ENCODE measurements around the gene FOXJ1.
"Not testable (repeated sequence)": the region's sequence is repeated elsewhere in the genome, so short reads cannot be mapped to it uniquely, and the experiment has no call there.

The FOXJ1 gene, protein sequence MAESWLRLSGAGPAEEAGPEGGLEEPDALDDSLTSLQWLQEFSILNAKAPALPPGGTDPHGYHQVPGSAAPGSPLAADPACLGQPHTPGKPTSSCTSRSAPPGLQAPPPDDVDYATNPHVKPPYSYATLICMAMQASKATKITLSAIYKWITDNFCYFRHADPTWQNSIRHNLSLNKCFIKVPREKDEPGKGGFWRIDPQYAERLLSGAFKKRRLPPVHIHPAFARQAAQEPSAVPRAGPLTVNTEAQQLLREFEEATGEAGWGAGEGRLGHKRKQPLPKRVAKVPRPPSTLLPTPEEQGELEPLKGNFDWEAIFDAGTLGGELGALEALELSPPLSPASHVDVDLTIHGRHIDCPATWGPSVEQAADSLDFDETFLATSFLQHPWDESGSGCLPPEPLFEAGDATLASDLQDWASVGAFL

DNA sequence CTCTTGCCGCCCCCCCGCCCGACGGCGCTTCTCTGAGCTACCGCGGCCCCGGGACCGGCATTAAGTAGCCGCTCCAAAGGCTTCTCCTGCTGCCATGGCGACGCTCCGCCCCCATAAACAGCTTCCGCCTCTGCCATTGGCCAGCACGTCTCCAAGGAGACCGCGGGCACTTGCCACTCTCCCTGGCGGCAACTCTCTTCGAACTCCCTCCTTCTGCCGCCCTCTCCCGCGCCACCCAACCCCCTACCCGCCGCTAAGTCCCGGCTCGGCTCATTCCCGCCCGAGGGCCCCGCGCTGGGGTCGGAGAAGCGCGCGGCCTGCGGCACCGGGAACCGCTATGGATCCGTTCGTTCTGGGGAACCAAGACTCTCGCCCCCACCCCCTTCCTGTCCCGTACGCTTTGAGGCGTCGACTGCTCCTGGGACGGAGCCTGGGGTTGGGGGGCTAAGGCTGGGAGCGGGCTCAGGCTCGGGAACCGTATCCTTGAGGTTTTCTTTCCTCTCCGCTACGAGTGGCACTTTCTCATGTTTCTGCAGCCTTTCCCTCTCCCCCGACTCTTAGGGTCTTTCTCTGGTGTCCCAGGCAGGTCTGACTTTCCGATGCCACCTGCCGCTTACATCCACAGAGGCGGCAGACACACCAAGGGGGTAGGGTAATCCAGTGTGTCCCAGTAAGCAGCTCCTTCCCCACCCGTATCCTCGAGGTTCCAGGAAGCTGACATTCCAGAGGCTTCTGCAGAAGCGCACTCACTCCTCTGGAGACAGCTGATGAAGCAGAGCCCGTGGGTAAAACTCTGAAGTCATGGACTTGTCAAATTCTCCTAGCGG lies at the start of gene FOXJ1:
Gene FOXJ1, minus strand, starts transcription at position 34 of the 827 bp plus-strand sequence. CDS start 850 bp downstream, outside the sequence.
- peak; percentile 99 for DNase-seq (ENCODE audit: low spot score)

DNA sequence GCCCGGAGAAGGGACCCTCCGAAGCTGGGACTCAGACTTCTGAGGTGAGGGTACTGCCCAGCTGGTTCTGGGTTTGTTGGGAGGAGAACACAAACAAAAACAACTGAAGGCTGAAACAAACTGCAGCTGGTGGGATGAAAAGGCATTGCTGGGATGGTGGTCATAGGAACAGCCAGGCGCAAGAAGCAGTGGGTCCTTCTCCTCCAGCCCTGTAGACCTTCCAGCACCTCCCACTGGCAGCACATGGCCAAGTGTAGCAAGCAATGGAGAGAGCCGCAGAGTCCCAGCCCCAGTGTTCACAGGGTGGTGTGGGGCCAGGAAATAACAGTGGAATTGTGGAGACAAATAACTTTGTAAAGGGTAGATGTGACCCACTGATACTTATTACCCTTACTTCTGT lies 48.7 kb upstream of the FOXJ1 start:
- no peak for DNase-seq (ENCODE audit: low spot score)

DNA sequence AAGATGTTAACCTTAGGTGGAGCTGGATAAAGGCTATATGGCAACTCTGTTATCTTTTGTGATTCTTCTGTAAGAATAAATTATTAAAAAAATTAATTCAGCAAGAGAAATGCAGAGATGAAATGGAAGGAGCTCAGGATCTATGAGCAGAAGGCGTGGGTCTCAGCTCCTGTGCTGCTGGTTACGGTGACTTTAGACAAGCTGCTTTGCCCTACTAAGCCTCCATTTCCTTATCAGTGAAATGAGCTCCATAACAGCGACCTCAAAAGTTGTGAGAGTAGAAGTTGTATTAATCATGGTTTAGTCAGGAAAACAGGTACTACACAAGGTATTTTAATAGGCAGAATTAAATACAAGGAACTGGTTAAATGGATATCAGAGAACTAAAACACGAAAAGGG lies 48.2 kb upstream of the FOXJ1 start:
- DNase-seq (ENCODE audit: low spot score): no peak

DNA sequence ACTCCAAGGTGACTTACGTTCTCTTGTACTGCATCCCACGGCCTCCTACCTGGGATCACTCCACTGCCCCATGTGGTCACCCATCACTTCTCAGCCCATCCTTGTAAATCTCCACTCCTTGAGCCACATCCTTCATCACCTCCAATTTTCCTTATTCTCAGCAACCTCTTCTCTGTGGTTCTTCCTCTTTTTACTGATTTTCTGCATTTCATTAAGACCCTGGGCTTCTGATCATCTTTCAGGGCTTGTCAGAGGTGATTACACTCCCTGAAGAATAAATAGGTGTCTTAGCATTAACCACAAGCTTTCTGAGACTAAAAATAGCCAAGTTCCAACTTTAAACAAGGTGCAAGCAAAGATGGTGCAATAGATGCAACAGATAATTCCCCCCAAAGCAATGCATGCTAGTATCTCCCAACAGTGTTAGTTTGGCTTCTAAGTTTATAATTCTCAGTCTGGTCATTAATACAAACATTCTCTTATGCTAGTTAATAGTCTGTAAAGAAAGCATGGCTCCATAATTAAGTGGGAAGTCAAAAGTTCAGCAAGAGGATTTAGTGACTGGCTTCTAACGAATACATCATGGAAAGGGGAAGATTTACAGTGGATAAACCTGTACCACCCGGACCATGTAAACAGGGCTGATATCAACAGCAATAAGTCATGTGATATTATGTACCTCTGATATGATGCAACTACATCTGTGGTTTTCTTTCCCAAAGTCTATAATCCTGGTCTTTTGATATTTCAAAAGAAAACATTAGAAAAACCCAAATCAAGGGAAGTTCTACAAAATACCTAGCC lies 47.4 kb upstream of the FOXJ1 start:
- DNase-seq (ENCODE audit: low spot score): no peak

DNA sequence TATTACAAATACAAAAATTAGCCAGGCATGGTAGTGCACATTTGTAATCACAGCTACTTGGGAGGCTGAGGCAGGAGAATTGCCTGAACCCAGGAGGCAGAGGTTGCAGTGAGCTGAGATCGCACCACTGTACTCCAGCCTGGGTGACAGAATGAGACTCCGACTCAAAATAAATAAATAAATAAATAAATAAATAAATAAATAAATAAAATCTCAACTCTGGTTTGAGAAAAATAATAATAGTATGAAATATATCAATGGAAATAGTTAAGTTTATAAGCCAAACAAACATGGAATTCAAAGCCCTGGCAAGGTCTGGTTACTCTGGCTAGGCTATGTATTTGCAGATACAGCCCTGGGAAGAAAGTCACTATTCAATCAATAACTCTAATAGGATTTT lies 45.7 kb upstream of the FOXJ1 start:
- DNase-seq (ENCODE audit: low spot score): not testable (repeated sequence)

DNA sequence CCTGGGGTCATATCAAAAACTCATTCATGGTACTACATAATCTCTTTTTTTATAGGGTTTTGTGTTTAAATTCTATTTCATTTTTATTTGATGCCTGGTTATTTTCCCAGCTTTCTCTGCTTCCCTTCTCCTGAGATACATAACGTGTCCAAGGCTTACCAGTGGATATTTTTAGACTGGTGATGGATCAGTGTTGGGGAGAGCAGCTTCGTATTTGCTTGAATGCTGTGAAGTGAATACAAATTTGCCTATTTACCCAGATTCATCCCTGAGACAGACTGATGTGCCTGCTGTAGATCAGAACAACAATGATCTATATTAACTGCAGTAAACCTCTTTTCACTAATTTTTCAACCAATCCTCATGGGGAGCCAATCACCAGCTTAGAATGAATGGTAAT lies 43.2 kb upstream of the FOXJ1 start:
- DNase-seq (ENCODE audit: low spot score): no peak

DNA sequence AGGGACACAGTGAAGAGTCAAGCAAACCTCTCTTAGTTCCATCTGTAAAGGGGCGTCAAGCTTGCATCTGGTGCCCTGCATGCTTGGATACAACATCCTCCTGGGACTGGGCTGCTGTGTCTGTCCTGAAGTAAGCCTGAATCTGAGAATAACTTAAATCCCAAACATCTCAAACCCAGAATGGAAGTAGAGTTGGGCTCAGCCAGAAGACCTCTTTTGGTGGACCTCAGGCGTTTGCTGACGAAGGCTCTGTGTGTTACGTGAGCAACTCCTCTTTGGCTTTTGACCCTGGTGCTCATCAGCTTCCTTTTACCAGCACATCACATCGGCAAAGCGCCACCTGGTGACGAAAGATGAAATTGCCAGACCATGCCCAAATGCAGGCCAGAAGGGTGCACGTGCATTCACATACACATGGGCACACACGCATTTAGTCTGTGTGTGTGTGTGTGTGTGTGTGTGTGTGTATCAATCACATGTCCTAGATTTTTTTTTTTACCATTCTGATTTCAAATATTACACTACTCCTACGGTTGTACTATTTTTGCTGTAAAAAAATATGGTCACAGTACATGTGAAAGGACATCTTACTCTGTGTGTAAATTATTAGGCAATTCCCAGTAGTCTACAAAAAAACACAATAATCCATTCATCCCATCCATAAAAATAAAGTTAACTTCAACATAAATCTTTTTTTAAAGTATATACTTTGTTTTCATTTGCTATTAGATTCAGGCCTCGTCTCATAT lies 41.1 kb upstream of the FOXJ1 start:
- DNase-seq (ENCODE audit: low spot score): peak; percentile 95

DNA sequence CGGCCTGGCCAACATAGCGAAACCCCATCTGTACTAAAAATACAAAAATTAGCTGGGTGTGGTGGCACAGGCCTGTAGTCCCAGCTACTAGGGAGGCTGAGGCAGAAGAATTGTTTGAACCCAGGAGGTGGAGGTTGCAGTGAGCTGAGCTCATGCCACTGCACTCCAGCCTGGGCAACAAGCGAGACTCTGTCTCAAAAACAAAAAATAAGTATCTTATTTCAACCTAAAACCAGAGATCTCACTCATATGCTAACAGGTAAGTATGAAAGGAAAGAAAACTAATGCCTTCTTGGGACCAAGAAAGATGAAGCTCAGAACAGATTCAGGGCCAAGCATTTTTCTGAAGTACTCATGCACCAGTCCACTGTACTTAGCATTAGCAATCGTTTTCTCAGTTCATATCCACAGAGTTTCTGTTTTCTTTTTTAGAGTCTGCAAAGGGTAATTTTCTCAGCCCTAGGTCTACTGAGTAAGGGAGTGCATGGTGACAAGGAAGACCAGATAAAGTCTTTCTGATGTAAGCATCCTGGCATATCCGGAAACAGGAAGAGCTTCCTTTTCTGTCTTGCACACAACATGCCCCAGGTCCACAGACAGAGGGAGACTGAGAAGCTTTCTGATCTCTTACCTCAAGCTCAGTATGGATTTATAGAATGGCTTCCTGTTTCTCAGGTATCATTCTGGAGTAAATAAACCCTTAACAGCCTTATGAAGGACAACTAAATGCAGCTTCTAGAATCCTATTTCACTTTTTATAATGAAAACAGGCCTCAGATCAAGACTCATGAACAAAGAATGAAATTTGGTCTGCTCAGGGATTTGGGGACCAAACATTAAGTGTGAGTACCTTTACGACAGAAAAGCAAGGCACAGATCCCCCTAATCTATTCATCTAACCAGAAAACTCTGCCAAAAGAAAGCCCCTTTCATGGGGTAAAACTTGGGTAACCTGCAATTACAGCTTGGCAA lies 38.7 kb upstream of the FOXJ1 start:
- no peak for DNase-seq (ENCODE audit: low spot score)

DNA sequence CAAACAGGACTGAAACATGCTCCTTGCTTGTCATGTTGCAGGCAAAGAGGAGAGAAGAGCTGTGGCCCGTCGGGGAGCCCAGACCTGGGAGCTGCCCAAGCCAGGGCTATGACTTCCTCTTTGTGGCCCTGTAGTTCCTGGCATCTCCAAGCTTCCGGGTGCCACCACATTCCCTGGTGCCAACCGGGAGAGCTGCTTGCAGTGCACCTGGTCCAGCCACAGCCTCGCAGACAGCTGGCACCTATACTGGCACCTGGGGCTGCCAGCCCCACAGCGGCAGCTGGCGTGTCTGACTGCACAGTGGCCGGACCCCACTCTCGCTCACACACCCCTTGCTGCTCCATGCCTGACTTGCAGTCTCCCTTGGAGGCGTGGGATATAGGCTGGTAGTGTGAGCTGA lies 37.1 kb upstream of the FOXJ1 start:
- no peak for DNase-seq (ENCODE audit: low spot score)

DNA sequence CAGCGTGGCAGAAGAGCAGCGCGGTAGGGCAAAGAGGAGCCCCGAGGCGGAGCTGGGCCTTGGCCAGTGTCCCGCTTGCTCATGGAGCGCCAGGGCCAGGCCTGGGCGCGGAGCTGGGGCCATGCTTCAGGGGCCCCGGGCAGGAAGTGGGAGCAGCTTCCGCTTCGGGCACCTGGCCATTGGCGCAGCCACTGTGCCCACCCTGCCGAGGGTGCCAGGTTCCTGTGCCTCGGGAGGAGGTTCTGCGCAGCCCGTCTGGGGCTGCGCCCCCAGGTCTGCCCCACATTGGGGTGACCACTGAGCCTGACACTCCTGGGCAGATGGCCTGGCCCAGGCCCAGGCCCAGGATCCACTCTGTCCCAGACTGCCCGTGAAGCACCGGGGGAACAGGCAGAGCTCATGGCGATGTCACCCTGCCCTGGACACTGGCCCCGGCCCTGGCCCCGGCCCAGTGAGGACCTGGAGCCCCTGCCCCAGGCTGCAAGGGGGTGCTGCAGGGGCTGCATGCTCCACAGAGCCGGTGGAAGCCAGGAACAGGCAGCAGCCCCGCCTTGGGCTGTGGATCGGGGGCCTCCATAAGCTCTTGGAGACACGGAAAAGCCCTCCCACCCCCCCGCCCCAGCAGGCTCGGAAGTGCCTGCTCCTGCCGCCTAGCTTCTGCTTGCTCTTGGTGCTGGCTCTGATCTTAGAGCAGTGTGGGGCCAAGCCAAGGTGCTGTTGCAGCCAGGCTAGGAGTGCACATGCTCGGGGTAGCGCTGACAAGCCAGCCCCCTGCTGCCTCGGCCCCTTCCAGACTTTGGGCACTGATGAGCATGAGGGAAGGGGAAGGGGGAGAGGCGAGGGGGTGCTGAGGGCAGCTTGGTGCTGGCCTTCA lies 35.9 kb upstream of the FOXJ1 start:
- DNase-seq (ENCODE audit: low spot score): no peak

DNA sequence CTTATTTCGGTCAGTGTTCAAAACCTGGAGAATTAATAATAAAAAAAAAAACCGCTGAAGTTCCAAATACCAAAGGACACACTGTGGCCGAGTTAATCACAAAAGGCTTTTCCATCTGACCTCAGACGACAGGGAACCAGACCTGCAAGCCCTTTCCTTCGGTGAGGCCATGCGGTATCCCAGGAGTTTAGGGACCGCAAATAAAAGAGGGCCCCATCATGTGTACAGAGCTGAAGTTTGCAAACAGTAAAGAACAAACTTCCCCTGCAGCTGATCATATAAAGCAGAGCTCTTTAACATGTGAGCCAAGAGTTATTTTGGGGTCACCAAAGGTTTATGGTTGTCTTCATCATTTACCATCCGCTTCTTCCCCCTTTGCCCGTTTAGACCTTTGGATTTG lies 33.0 kb upstream of the FOXJ1 start:
- peak; percentile 87 for DNase-seq (ENCODE audit: low spot score)

DNA sequence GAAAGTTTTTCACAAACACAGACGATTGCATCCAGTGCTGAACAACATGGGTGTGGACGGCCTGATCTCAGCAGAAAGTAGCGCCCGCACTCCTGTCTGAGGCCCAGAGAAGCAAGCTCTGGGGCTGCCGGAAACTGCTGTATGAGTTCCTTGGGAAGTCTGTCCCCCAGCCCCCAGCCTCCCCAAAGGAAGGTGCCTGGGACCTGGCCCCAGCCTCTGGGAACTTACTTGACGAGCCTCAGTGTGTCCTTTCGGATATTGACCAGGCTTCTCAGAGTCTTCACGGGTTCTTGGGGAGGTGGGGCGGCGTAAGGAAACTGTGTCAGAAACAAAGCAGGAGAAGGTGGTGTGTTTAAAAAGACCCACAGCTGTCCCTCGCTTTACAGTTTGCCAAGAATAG lies 32.4 kb upstream of the FOXJ1 start:
- DNase-seq (ENCODE audit: low spot score): no peak

DNA sequence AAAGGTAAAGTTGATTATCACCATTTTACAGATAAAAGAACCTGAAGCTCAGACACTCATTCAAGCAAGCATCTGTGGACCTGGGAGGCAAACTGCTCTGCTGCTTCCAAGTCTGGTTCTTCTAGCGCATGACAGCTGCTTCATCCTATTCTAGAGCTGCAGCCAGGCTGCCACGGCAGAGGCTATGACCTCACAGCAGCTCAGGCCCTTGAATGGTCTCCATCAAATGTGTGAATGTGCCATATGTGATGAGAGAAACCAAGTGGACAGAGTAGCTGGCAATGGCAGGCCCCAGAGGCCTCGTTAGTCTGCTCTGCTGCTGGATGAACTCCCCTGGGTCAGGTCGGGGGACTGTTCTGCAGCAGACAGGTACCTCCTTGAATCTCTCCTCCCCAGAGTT lies 30.7 kb upstream of the FOXJ1 start:
- no peak for DNase-seq (ENCODE audit: low spot score)

DNA sequence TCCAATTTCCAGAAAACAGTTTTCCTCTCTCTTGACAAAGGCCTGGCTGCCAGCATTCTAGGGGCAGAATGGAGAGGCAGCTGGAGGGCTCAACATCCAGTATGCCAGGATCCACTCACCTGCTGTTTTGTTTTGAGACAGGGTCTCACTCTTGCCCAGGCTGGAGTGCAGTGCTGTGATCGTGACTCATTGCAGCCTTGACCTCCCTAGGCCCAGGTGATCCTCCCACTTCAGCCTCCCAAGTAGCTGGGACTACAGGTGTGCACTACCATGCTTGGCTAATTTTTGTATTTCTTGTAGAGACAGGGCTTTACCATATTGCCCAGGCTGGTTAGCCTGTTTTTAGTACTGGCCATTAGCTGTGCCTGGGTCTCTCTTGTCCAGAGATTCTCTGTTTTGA lies 29.1 kb upstream of the FOXJ1 start:
- no peak for DNase-seq (ENCODE audit: low spot score)

DNA sequence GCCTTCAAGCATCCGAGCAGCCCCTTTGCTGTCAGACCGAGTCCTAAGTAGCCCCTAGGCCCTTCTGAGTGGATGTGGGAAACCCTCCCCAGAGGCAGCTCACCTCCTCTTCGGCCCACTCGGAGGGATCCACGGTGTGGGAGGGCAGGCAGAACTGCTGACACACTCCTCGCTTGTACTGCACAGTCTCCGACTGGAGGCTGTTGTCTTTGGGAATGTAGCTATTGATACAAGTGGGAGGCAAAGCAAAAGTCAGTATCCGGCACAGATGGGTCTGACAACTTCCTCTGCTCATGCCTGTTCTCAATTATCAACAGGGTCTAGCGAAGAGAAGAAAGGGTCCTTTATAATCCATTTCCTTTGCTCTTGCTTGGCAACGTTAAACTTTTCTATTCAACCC lies 25.9 kb upstream of the FOXJ1 start:
- DNase-seq (ENCODE audit: low spot score): no peak

DNA sequence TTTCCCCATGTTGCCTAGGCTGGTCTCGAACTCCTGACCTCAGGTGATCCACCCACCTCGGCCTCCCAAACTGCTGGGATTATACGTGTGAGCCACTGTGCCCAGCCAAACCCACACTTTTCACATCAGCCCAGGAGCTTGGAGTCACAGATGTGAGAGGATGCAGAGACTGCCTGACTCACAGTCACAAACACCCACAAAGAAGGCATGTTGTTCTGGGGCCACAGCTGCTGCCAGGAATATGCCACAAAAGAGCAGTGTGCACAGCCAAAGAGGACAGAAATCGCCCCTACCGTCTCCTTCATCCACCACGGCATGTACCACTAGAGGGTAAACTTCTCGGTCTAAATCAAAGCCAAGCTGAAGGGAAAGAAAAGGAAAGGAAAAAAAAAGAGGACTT lies 25.1 kb upstream of the FOXJ1 start:
- no peak for DNase-seq (ENCODE audit: low spot score)

DNA sequence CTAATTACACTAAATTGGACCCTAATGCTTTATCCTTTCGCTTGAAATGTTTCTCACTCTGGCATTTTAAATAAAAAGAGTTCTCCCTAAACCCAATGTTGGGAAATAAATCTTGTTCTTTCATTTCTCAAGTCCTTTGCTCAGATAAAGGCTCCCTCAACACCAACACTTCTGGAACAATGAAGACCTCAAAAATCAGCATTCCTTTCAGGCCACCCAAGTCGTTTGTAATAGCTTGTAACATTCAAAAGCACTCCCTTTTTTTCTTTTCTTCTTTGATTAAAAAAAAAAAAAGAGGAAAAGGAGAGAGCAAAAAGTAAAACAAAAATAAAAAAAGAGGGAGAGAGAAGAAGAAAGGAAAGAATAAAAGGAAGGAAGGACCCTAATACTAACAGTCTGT lies 23.3 kb upstream of the FOXJ1 start:
- DNase-seq (ENCODE audit: low spot score): no peak

DNA sequence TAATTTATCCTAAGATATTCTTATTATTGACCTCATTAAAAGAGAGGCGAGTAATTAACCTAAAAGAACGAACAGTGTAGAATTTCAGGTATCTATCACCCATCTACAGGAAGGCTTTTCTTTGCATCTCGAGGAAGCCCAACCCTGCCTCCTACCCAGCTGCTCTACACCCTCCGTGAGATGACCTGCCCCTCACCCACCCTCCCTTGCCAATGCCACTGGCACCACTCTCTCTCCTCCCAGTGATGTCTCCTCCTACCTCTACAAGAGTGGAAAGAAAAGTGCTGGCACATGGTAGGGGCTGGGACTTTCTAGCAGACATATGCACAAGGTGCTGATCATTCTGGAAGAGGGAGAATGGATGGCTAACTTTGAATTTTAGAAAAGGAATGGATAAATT lies 22.9 kb upstream of the FOXJ1 start:
- DNase-seq (ENCODE audit: low spot score): no peak

DNA sequence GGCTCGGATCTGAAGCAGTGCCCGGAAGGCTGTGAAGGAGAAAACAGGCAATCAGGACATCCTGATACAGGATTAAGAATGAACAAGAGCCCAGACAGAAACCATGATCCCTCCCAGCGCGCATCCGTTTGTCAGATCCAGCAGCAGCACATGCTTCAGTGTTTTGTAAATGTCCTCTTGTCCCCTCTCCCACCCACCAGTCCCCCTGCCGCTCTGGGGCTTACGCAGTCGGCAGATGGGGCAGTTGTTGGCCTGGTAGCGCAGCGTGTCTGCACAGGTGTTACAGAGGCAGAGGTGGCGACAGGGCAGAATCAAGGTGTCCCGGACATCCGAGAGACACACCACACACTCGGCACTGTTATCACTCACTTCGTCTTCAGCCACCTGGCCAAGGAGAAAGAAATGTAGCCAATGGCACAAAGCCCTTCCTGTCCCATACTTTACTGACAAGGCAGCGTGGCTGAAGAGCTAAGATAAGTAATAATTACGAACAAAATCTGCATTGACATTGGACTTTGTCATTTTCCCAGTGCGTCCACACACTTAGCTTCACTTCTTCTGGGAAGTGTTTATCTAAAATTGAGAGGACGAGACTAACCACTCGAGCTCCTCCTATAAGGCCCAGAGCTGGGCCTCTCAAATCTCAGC lies 20.7 kb upstream of the FOXJ1 start:
- no peak for DNase-seq (ENCODE audit: low spot score)

Data from HuH-7 (cell line).